ENCODE data around the gene RBM44.
"Not testable (repeated sequence)": the region's sequence is repeated elsewhere in the genome, so short reads cannot be mapped to it uniquely, and the experiment has no call there.

RBM44 gene

DNA sequence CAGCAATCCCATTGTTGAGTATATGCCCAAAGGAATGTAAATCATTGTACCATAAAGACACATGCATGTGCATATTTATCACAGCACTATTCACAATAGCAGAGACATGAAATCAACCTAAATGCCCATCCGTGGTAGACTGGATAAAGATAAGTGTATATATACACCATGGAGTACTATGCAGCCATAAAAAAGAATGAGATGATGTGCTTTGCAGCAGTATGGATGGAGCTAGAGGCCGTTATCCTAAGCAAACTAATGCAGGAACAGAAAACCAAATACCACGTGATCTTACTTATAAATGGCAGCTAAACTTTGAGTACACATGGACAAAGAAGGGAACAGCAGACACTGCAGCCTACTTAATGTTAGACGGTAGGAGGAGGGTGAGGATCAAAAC lies 42.5 kb downstream of the RBM44 start:
- in situ Hi-C loops (cut with MboI; ENCODE audit: low sequenced_read_pairs): no loop called here

DNA sequence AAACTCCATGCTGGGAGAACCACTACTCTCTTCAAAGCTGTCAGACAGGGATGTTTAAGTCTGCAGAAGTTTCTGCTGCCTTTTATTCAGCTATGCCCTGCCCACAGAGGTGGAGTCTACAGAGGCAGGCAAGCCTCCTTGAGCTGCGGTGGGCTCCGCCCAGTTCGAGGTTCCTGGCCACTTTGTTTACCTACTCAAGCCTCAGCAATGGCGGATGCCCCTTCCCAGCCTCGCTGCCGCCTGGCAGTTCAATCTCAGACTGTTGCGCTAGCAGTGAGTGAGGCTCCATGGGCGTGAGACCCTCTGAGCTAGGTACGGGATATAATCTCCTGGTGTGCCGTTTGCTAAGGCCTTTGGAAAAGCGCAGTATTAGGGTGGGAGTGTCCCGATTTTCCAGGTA lies 50.4 kb downstream of the RBM44 start:
- in situ Hi-C loops (cut with MboI; ENCODE audit: low sequenced_read_pairs): not testable (repeated sequence)

- in situ Hi-C loops (cut with MboI; ENCODE audit: low sequenced_read_pairs): no loop called here
These were observed 55.7 kb downstream of the RBM44 start for GRCh38 chr2:237854295-237854694.

DNA sequence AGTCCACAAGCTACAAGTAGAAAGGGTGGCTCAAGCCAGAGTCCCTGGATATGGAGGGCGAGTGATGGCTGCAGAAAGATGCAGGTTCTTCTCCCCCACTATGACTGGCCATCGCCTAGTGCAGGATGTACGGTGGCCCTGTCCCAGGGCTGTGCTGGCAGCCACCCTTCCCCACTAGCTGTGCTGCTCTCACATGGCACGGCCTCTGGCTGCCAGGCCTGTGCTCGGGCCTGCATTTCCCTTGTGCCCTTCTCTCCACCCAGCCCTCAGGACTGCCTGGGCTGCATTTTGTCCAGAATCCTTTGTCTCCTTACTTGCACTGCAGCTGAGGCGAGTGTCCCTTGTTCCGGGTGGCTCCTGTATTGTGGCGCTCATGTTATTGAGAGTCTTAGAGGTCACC lies 59.2 kb downstream of the RBM44 start:
- in situ Hi-C loops (cut with MboI; ENCODE audit: low sequenced_read_pairs): no loop called here

DNA sequence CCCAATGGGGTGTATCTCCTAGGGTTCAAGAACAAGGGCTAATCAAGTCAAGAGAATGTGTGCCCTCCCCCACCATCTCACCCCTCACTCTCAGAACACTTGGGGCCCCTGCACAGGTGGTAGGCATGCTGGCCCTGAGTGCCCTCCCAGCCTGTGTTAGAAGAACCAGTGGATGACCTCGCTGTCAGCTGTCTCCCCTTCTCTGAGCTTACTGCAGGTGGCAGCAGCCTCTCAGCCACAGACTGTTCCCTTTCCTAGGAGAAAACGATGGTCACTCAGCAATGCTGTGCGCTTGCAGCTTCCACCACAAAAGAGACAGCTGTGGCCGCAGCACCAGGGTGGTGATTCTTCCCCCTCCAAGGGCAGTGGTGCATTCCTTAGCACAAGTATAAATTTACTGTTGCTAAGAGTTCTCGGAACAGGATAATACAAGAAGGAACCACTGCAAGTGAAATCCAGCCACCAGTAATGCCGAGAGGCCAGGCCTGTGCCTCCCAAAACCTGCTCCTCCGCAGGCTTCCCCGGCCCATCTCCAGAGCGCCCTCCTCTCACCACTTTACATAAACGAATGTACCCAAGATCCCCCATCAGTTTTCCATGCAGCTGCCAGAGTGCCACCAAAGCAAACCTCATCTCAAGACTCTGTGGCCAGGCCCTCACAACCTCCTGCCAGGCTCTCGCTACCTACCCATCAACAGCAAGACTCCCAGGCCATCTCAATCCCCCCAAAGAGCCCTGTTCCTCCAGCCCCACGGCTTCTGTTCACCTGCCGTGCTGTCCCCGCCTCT lies 59.9 kb downstream of the RBM44 start:
- in situ Hi-C loops (cut with MboI; ENCODE audit: low sequenced_read_pairs): no loop called here

DNA sequence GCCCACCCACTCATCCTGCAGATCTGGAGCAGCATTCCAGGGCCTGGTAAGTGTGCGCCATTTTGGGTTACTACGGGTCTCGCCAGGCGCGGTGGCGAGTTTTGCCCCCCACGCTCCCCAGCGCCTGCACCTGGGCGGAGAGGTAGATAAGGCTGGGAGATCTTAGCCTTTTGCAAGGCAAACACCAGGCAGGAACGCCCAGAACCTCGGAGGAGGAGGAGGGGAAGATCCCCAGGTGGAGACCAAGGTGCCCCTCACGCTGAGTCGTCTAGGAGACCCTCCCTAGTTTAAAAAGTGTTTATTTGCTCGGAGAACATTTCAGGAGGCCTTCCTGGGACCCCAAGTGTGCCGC lies 60.5 kb downstream of the RBM44 start:
- in situ Hi-C loops (cut with MboI; ENCODE audit: low sequenced_read_pairs): no loop called here

GRCh38 chr2:237859533-237860272 lies 61.1 kb downstream of the RBM44 start, which contains the start of gene RAMP1:
Gene RAMP1, plus strand, starts transcription at chr2:237859623. Its CDS starts 53 bp downstream, at chr2:237859676.
- in situ Hi-C loops (cut with MboI; ENCODE audit: low sequenced_read_pairs): no loop called here

GRCh38 chr2:237860273-237860935 lies 61.8 kb downstream of the RBM44 start:
- in situ Hi-C loops (cut with MboI; ENCODE audit: low sequenced_read_pairs): no loop called here

- in situ Hi-C loops (cut with MboI; ENCODE audit: low sequenced_read_pairs): no loop called here
These were observed 63.4 kb downstream of the RBM44 start for GRCh38 chr2:237861875-237862527.

DNA sequence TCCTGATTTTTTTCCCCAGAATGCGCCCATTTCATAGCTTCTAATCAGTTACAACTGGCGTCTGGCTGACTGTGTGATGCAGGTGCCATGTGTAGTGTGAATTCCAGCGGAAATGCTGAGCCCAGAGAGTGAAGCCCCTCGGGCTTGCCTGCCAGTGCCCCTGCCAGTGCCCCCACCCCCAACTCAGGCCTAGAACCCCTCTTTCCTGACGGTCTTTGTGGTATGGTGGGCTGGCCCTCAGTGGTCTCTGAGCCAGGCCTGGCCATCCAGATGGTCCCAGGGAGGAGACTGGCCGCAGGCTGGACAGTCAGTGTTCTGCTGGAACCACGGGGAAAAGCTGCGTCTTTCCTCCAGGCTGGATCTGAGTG lies 63.9 kb downstream of the RBM44 start:
- in situ Hi-C loops (cut with MboI; ENCODE audit: low sequenced_read_pairs): no loop called here

- in situ Hi-C loops (cut with MboI; ENCODE audit: low sequenced_read_pairs): no loop called here
These were observed 64.5 kb downstream of the RBM44 start for GRCh38 chr2:237863102-237863511.

DNA sequence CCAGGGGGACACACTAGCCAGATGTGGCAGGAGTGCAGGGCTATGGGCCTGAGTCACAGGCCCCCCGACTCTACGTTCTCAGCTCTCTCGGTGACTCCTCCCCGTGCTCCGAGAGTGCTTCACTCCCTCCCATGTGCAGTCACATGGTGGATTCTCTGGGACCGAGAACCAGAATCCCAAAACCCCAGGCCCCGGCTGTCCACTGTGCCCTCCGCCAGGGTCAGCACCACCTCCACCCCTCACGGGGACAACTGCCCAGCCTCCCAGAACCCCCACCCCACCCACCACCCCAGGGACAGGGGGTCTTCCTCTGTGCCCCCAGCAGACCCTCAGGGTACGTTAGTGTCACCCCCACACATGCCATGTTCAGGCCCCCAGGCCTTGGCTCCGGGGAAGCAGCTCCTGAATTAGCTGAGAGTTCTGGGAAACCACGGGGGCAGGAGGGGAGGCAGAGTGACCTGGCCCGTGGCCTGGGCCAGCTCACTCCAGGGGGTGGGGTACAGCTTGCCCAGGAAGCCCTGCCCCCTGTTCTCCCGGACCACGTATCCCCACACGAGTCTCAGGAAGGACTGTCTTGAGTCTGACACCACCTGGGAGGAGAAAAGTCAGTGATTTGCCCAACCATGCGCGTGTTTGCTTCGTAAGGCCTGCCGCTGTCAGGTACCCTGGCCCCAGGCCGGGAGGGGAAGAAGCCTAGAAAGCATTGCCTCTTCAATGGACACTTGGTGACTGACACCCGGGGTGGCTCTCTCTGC lies 65.3 kb downstream of the RBM44 start:
- in situ Hi-C loops (cut with MboI; ENCODE audit: low sequenced_read_pairs): no loop called here

DNA sequence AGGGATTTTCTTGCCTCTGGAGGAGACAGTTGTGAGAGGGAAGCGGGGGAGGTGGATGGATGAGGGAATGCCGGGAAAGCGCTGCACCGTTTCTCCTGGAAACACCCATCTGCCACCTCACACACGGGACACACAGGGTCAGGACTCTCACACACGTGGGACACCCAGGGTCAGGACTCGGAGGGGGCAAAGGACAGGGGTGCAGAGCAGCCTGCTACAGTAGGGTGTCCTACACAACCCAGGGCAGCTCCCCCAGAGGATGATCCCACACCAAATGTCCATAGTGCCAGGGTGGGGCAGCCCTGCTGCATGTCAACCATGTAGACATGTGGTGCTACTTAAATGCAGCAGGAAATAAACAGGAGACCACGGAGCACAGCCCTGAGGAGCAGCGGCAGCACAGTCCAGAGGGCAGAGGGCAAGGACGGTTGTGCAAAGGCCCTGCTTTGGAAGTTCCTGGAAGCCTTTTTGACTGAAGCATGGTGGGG lies 65.9 kb downstream of the RBM44 start:
- in situ Hi-C loops (cut with MboI; ENCODE audit: low sequenced_read_pairs): no loop called here

- in situ Hi-C loops (cut with MboI; ENCODE audit: low sequenced_read_pairs): no loop called here
These were observed 66.5 kb downstream of the RBM44 start for GRCh38 chr2:237864940-237865622.

- in situ Hi-C loops (cut with MboI; ENCODE audit: low sequenced_read_pairs): no loop called here
These were observed 67.1 kb downstream of the RBM44 start for GRCh38 chr2:237865623-237866041.

DNA sequence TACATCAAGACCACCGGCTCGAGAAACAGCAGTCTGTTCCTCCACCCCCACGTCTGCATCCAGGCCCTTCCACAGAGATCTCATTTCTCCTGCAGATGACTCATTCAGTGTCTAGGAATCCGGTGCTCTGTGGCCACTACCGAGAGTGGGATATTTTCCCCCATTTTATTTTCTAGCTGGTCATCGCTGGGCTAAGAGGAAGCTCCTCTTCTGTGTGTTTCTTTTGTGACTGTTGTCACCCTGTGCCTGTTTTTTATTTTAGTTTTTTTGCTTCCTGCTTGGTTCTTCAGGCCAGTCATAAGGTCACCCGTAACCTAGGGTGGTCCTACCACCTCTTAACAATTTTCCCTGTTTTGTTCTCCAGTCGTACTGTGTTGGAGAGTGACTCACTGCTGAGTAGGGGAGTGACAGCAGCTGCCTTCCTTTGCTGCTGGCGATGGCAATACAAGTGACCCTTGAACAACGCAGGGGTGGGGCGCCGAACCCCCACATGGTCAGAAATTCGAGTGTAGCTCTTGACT lies 67.6 kb downstream of the RBM44 start:
- in situ Hi-C loops (cut with MboI; ENCODE audit: low sequenced_read_pairs): no loop called here

DNA sequence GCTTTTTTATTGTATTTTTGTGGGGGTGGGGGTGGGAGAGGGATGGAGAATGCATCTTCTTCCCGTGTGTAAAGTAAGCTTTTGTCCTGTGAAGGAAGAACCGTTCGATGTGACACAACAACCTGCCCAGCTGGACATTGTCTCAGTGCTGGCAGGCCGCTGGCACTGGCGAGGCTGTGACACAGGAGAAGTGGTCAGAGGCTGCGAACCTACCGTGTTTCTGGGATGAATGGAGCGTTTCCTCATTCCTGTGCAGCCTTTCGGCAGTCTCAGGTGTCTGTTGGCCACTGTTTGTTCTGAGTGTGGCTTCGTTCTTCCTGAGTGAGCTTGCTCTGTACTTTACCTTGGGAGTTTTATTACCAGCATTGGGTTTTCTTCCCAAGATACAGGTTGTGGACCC lies 68.9 kb downstream of the RBM44 start:
- in situ Hi-C loops (cut with MboI; ENCODE audit: low sequenced_read_pairs): no loop called here

GRCh38 chr2:237868074-237868473 lies 69.5 kb downstream of the RBM44 start:
- in situ Hi-C loops (cut with MboI; ENCODE audit: low sequenced_read_pairs): not testable (repeated sequence)

GRCh38 chr2:237868631-237869342 lies 70.2 kb downstream of the RBM44 start:
- in situ Hi-C loops (cut with MboI; ENCODE audit: low sequenced_read_pairs): no loop called here
